ENCODE data around the gene CIAPIN1. TPM values are rescaled to one million over a fixed set of nuclear protein-coding genes. Genes with fewer than 3 reads are reported as not detected.

The CIAPIN1 gene
- total RNA-seq, 1 experiment from 2014 or later: 82.8 TPM

DNA sequence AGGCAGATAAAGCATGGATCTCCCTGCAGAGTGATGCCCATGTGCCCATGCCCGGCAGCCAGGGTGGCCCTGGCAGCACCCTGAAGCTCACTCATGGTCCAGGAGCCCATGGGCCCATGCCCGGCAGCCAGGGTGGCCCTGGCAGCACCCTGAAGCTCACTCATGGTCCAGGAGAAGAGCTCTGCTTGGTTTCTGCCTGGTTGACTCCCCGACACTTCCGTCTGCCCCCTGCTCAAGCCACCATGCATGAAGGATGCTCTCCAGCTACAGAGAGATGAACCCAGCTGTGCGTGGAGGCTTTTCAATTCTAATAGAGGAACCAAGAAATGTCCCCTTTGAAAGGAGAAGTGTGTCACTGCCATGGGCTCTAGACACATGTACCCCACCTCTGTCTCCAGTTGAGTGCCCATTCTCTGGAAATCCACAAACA, 33.9 kb downstream of the CIAPIN1 start:
- no peak overlapping the region for H2AK5ac ChIP-seq (ENCODE audit: insufficient read length, low read length)
- peaks cover 5% of the 10 kb centered on the region for H3K23me2 ChIP-seq (ENCODE audit: insufficient read length, low read depth, low read length, poor library complexity, severe bottlenecking)
- H2AFZ ChIP-seq (ENCODE audit: low read length): no peak overlapping the region
- no peaks in the 10 kb centered on the region for H3K79me1 ChIP-seq (ENCODE audit: insufficient read depth, low read depth, low read length, poor library complexity, severe bottlenecking)
- no CpG with 5 or more reads among the region's 5 CpGs for WGBS (ENCODE audit: extremely low coverage, insufficient read length, low lambda C conversion rate)
- peaks cover 9 to 21% of the 10 kb centered on the region in 2 experiments for H3K4me1 Mint-ChIP-seq
- H3K23ac ChIP-seq (ENCODE audit: insufficient read length, low read depth, low read length): no peak overlapping the region
- no peak overlapping the region for H2BK12ac ChIP-seq (ENCODE audit: insufficient read length, low read depth, low read length)
- no peaks in the 10 kb centered on the region for H3K36me3 Mint-ChIP-seq (ENCODE audit: insufficient read depth in 1 of 3, low read depth in 3 of 3)
- H2BK120ac ChIP-seq (ENCODE audit: low read depth, low read length, poor library complexity, severe bottlenecking): no peak overlapping the region
- H3K18ac ChIP-seq (ENCODE audit: insufficient read length, low read depth, low read length): no peak overlapping the region
- H3K27ac ChIP-seq (ENCODE audit: insufficient read length, low read depth, low read length): no peak overlapping the region
- H3T11ph ChIP-seq (ENCODE audit: low read length): no peak overlapping the region
- no peak overlapping the region for H2BK5ac ChIP-seq (ENCODE audit: insufficient read length, low read length)
- no peak overlapping the region for H3K4me3 Mint-ChIP-seq
- no peak overlapping the region for H4K8ac ChIP-seq (replicated peaks; ENCODE audit: insufficient read length, low read depth, low read length)
- H2BK20ac ChIP-seq (ENCODE audit: low read depth, low read length, poor library complexity, severe bottlenecking): no peak overlapping the region
- H4K5ac ChIP-seq (ENCODE audit: insufficient read length, low read depth, low read length): no peak overlapping the region
- no peaks in the 10 kb centered on the region for H3K4me1 ChIP-seq (ENCODE audit: insufficient read depth, low read length)
- H3K4me2 ChIP-seq (ENCODE audit: insufficient read depth, insufficient read length, low read length): no peak overlapping the region
- DNase-seq: no peak
- H3K9ac ChIP-seq (ENCODE audit: extremely low read depth, insufficient read length, low read length): no peak overlapping the region
- no peak overlapping the region for H3K4ac ChIP-seq (ENCODE audit: low read depth, low read length)
- H2BK15ac ChIP-seq (ENCODE audit: low read depth, low read length): no peak overlapping the region
- peaks cover 0 to 3% of the 10 kb centered on the region in 2 experiments; a peak in 1 of 5 replicates for H3K9me3 Mint-ChIP-seq
- no peak overlapping the region for H3K56ac ChIP-seq (ENCODE audit: insufficient read length, low read depth, low read length)
- TF ChIP-seq, protein P1, sequence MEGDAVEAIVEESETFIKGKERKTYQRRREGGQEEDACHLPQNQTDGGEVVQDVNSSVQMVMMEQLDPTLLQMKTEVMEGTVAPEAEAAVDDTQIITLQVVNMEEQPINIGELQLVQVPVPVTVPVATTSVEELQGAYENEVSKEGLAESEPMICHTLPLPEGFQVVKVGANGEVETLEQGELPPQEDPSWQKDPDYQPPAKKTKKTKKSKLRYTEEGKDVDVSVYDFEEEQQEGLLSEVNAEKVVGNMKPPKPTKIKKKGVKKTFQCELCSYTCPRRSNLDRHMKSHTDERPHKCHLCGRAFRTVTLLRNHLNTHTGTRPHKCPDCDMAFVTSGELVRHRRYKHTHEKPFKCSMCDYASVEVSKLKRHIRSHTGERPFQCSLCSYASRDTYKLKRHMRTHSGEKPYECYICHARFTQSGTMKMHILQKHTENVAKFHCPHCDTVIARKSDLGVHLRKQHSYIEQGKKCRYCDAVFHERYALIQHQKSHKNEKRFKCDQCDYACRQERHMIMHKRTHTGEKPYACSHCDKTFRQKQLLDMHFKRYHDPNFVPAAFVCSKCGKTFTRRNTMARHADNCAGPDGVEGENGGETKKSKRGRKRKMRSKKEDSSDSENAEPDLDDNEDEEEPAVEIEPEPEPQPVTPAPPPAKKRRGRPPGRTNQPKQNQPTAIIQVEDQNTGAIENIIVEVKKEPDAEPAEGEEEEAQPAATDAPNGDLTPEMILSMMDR (conservative IDR thresholded peaks at IDR 0.05): no peak
- peaks cover 1% of the 10 kb centered on the region for H3K27me3 Mint-ChIP-seq (ENCODE audit: low read depth)
- no peaks in the 10 kb centered on the region for H3K27me3 ChIP-seq (ENCODE audit: insufficient read depth, low read length)
- no peaks in the 10 kb centered on the region for H3K9me3 ChIP-seq (ENCODE audit: control insufficient read depth, low read depth, low read length)
- no peaks in the 10 kb centered on the region for H4K20me1 ChIP-seq (ENCODE audit: control insufficient read depth, insufficient read depth, insufficient read length)
- H3K14ac ChIP-seq (ENCODE audit: insufficient read depth, low read length): no peak overlapping the region
- H3K79me2 ChIP-seq (ENCODE audit: insufficient read depth, low read length): no peaks in the 10 kb centered on the region
- H4K91ac ChIP-seq (ENCODE audit: insufficient read length, low read depth, low read length): no peak overlapping the region
- H3K27ac Mint-ChIP-seq: no peak overlapping the region

Data from H9 (cell line).